ENCODE data around the gene HSPB6.
A peak's percentile ranks its signal among the peaks of the same experiment; 100 is the strongest.
"Not testable (repeated sequence)": the region's sequence is repeated elsewhere in the genome, so short reads cannot be mapped to it uniquely, and the experiment has no call there.

Gene HSPB6

GRCh38 chr19:35727053-35727955 is 29.5 kb downstream of the HSPB6 start:
- TF ChIP-seq JUND (IDR thresholded peaks at IDR 0.05; ENCODE audit: low read depth), result no peak
- in situ Hi-C loops (cut with HindIII; ENCODE audit: low pct_unique_long_range_greater_than_20kb, low sequenced_read_pairs), result no loop called here
- no peak for DNase-seq (ENCODE audit: low read depth in 1 of 2, low spot score in 1 of 2)

GRCh38 chr19:35725216-35725861 is 31.5 kb downstream of the HSPB6 start:
- TF ChIP-seq JUND (IDR thresholded peaks at IDR 0.05; ENCODE audit: low read depth), result no peak
- in situ Hi-C loops (cut with HindIII; ENCODE audit: low pct_unique_long_range_greater_than_20kb, low sequenced_read_pairs), result no loop called here
- DNase-seq (ENCODE audit: low read depth in 1 of 2, low spot score in 1 of 2), result no peak

DNA sequence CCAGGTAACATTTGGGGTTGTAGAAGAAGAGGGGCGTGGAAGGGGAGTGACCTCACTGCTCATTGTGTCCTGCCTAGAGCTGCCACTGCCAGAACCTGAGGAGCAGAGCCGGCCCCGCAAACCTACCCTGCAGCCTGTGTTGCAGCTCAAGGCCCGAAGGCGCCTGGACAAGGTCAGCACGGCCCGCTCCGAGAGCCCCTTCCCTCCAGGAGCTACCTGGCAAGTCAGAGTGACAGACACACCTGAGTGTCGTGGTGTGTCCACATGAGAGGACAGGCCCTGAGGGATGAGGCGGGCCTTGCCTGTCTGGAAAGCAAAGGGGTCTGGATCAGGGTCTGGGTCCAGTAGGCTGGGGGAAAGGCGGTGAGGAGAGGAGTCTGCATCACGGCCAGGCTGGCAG is 32.3 kb downstream of the HSPB6 start:
- no peak for DNase-seq (ENCODE audit: low read depth in 1 of 2, low spot score in 1 of 2)
- in situ Hi-C loops (cut with HindIII; ENCODE audit: low pct_unique_long_range_greater_than_20kb, low sequenced_read_pairs), result no loop called here
- no peak for TF ChIP-seq JUND (IDR thresholded peaks at IDR 0.05; ENCODE audit: low read depth)

DNA sequence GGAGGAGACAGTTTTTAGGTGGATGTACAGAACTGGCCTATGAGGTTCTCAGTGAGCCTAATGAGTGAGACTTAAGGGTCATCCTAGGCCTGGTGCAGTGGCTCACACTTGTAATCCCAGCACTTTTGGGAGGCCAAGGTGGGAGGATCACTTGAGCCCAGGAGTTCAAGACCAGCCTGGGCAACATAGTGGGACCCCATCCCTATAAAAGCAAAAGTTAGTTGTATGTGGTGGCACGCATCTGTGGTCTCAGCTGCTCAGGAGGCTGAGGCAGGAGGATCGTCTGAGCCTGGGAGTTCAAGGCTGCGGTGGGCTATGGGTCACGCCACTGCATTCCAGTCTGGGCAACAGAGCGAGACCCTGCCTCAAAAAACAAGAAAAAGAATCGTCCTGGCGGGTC is 32.7 kb downstream of the HSPB6 start:
- in situ Hi-C loops (cut with HindIII; ENCODE audit: low pct_unique_long_range_greater_than_20kb, low sequenced_read_pairs); DNase-seq (ENCODE audit: low read depth in 1 of 2, low spot score in 1 of 2): not testable (repeated sequence)

GRCh38 chr19:35723671-35724070 is 33.2 kb downstream of the HSPB6 start:
- no peak for DNase-seq (ENCODE audit: low read depth in 1 of 2, low spot score in 1 of 2)
- no peak for TF ChIP-seq JUND (IDR thresholded peaks at IDR 0.05; ENCODE audit: low read depth)
- in situ Hi-C loops (cut with HindIII; ENCODE audit: low pct_unique_long_range_greater_than_20kb, low sequenced_read_pairs), result no loop called here

DNA sequence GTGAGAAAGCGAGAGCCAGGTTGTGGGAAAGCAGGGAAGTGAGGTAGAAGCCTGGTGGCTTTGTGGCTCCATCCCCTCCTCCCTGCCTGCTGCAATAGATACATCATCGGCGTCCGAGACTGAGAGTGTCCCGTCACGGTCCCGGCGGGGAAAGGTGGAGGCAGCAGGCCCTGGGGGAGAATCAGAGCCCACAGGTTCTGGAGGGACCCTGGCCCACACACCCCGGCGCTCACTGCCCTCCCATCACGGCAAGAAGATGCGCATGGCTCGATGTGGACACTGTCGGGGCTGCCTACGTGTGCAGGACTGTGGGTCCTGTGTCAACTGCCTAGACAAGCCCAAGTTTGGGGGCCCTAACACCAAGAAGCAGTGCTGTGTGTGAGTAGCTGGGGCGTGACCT is 33.9 kb downstream of the HSPB6 start:
- in situ Hi-C loops (cut with HindIII; ENCODE audit: low pct_unique_long_range_greater_than_20kb, low sequenced_read_pairs), result no loop called here
- DNase-seq (ENCODE audit: low read depth in 1 of 2, low spot score in 1 of 2), result no peak
- TF ChIP-seq JUND (IDR thresholded peaks at IDR 0.05; ENCODE audit: low read depth), result no peak

GRCh38 chr19:35722461-35722860 is 34.4 kb downstream of the HSPB6 start:
- no peak for DNase-seq (ENCODE audit: low read depth in 1 of 2, low spot score in 1 of 2)

DNA sequence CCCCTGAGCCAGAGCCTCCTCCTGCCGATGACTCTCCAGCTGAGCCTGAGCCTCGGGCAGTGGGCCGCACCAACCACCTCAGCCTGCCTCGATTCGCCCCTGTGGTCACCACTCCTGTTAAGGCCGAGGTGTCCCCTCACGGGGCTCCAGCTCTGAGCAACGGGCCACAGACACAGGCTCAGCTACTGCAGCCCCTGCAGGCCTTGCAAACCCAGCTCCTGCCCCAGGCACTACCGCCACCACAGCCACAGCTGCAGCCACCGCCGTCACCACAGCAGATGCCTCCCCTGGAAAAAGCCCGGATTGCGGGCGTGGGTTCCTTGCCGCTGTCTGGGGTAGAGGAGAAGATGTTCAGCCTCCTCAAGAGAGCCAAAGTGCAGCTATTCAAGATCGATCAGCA is 35.5 kb downstream of the HSPB6 start:
- TF ChIP-seq JUND (IDR thresholded peaks at IDR 0.05; ENCODE audit: low read depth), result no peak
- DNase-seq (ENCODE audit: low read depth in 1 of 2, low spot score in 1 of 2), result no peak
- in situ Hi-C loops (cut with HindIII; ENCODE audit: low pct_unique_long_range_greater_than_20kb, low sequenced_read_pairs), result no loop called here

More at GRCh38 chr19:35722461-35722860, 34.4 kb downstream of the HSPB6 start:
- no peak for TF ChIP-seq JUND (IDR thresholded peaks at IDR 0.05; ENCODE audit: low read depth)
- in situ Hi-C loops (cut with HindIII; ENCODE audit: low pct_unique_long_range_greater_than_20kb, low sequenced_read_pairs), result no loop called here

DNA sequence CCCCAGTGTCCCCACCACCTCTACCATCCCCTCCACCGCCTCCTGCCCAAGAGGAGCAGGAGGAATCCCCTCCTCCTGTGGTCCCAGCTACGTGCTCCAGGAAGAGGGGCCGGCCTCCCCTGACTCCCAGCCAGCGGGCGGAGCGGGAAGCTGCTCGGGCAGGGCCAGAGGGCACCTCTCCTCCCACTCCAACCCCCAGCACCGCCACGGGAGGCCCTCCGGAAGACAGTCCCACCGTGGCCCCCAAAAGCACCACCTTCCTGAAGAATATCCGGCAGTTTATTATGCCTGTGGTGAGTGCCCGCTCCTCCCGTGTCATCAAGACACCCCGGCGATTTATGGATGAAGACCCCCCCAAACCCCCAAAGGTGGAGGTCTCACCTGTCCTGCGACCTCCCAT is 36.2 kb downstream of the HSPB6 start:
- in situ Hi-C loops (cut with HindIII; ENCODE audit: low pct_unique_long_range_greater_than_20kb, low sequenced_read_pairs), result no loop called here
- TF ChIP-seq JUND (IDR thresholded peaks at IDR 0.05; ENCODE audit: low read depth), result no peak
- no peak for DNase-seq (ENCODE audit: low read depth in 1 of 2, low spot score in 1 of 2)

DNA sequence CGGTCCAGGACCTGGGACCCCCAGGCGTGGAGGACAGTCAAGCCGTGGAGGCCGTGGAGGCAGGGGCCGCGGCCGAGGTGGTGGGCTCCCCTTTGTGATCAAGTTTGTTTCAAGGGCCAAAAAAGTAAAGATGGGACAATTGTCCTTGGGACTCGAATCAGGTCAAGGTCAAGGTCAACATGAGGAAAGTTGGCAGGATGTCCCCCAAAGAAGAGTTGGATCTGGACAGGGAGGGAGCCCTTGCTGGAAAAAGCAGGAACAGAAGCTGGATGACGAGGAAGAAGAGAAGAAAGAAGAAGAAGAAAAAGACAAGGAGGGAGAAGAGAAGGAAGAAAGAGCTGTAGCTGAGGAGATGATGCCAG is 36.7 kb downstream of the HSPB6 start:
- no peak for TF ChIP-seq JUND (IDR thresholded peaks at IDR 0.05; ENCODE audit: low read depth)
- no peak for DNase-seq (ENCODE audit: low read depth in 1 of 2, low spot score in 1 of 2)
- in situ Hi-C loops (cut with HindIII; ENCODE audit: low pct_unique_long_range_greater_than_20kb, low sequenced_read_pairs), result no loop called here

DNA sequence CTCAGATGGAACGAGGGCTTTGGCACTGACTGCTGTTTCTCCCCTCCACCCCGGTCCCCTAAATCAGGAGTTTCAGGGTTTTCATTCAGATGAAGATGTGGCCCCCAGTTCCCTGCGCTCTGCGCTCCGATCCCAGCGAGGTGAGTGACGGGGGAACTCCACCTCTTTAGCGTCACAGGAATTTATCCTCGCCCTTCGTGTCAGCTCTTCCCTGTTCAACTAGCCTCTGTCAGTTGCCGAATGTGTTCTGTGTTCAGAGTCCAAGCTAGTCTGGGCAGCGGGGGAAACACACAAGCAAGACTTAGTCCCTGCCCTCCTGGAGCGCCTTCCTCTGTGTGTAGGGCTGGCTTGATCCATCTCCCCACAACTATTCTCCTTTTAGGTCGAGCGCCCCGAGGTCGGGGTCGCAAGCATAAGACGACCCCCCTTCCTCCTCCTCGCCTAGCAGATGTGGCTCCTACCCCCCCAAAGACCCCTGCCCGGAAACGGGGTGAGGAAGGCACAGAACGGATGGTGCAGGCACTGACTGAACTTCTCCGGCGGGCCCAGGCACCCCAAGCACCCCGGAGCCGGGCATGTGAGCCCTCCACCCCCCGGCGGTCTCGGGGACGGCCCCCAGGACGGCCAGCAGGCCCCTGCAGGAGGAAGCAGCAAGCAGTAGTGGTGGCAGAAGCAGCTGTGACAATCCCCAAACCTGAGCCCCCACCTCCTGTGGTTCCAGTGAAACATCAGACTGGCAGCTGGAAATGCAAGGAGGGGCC is 37.2 kb downstream of the HSPB6 start:
- no peak for DNase-seq (ENCODE audit: low read depth in 1 of 2, low spot score in 1 of 2)
- TF ChIP-seq JUND (IDR thresholded peaks at IDR 0.05; ENCODE audit: low read depth), result no peak
- in situ Hi-C loops (cut with HindIII; ENCODE audit: low pct_unique_long_range_greater_than_20kb, low sequenced_read_pairs), result no loop called here

DNA sequence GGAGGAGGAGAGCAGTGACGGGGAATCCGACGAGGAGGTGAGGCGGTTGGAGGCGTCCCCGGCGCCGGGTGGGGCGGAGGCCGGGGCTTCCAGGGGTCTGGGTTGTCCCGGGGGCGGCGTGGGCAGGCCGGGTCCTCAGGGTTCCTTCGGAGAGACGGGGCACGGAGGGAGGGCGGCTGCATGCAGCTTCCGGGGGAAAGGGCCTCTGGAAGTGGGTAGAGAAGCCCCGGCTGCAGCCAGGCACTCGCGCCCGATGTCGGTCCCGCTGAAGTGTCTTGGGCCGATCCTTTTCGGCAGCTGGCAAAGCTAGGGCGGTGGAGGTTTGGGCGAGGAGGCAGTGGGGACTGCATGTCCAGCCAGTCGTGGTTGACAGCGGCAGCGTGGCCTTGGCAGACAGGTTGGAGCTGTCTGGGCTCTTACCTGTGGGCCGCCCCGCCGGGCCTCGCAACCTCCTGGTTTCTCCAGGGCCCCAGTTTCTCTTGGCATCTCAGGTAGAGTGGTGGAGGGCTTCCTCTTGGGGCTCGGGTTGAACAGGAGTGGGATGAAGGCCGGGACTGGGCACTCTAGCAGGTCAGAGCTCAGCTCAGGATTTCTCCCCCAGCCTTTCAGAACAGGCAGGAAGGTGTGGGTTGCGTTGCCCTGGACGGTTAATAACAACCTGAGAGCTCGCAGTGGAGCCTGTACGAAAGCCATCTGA is 38.3 kb downstream of the HSPB6 start:
- DNase-seq (ENCODE audit: low read depth in 1 of 2, low spot score in 1 of 2), result peak in 1 of 2 experiments; percentile 49
- no peak for TF ChIP-seq JUND (IDR thresholded peaks at IDR 0.05; ENCODE audit: low read depth)
- in situ Hi-C loops (cut with HindIII; ENCODE audit: low pct_unique_long_range_greater_than_20kb, low sequenced_read_pairs), result no loop called here
